Kidney glomerular epithelial cell (primary cell): ENCODE measurements around the gene AMHR2.
"Not testable (repeated sequence)": the region's sequence is repeated elsewhere in the genome, so short reads cannot be mapped to it uniquely, and the experiment has no call there.

Source experiments
- DNase-seq: peaks from one replicate; lab custom pipeline; 2025; lab: John Stamatoyannopoulos, UW

Gene AMHR2

GRCh38 chr12:53415752-53416389, 7.8 kb upstream of the AMHR2 start:
- not testable (repeated sequence) for DNase-seq

- not testable (repeated sequence) for DNase-seq
These were observed 6.3 kb upstream of the AMHR2 start for GRCh38 chr12:53417291-53417816.

- DNase-seq, result no peak
These were observed 5.4 kb upstream of the AMHR2 start for GRCh38 chr12:53418221-53418620.

- DNase-seq, result no peak
These were observed 3.9 kb upstream of the AMHR2 start for GRCh38 chr12:53419756-53420155.

- DNase-seq, result not testable (repeated sequence)
These were observed 1.4 kb upstream of the AMHR2 start for GRCh38 chr12:53422247-53422646.

- DNase-seq, result no peak
These were observed 1.2 kb downstream of the AMHR2 start for GRCh38 chr12:53424626-53425514.

- no peak for DNase-seq
These were observed 2.0 kb downstream of the AMHR2 start for GRCh38 chr12:53425515-53426150.

- DNase-seq, result peak; percentile 98
These were observed 4.4 kb downstream of the AMHR2 start for GRCh38 chr12:53427905-53428594.

GRCh38 chr12:53428741-53429140, 5.1 kb downstream of the AMHR2 start:
- no peak for DNase-seq

GRCh38 chr12:53430116-53430515, 6.5 kb downstream of the AMHR2 start:
- DNase-seq, result no peak

GRCh38 chr12:53431187-53431586, 7.5 kb downstream of the AMHR2 start:
- DNase-seq, result no peak

GRCh38 chr12:53435326-53435725, 11.7 kb downstream of the AMHR2 start:
- not testable (repeated sequence) for DNase-seq

- not testable (repeated sequence) for DNase-seq
These were observed 15.9 kb downstream of the AMHR2 start for GRCh38 chr12:53439582-53439981.

GRCh38 chr12:53441040-53441833, 17.6 kb downstream of the AMHR2 start, which contains the start of gene PRR13:
Gene PRR13, plus strand, starts transcription at chr12:53441734. Its CDS starts 981 bp downstream, at chr12:53442715.
- peak; percentile 99 for DNase-seq

- no peak for DNase-seq
These were observed 20.3 kb downstream of the AMHR2 start for GRCh38 chr12:53443955-53444354.

- DNase-seq, result not testable (repeated sequence)
These were observed 21.1 kb downstream of the AMHR2 start for GRCh38 chr12:53444593-53445325.

- no peak for DNase-seq
These were observed 27.3 kb downstream of the AMHR2 start for GRCh38 chr12:53450936-53451335.

GRCh38 chr12:53451661-53452158, 28.1 kb downstream of the AMHR2 start, which contains the start of gene PCBP2:
Gene PCBP2, plus strand, starts transcription at chr12:53452102. Its CDS starts 2,699 bp downstream, at chr12:53454801.
- peak; percentile 99 for DNase-seq

GRCh38 chr12:53452159-53453077, 28.8 kb downstream of the AMHR2 start:
- peak; percentile 51 for DNase-seq
